ENCODE data around the gene FMN1. TPM values are rescaled to one million over a fixed set of nuclear protein-coding genes. Genes with fewer than 3 reads are reported as not detected.

The FMN1 gene
- polyA plus RNA-seq, 2 of the 4 experiments (the other 2 are of a cell fraction): 0.53 to 2.2 TPM

DNA sequence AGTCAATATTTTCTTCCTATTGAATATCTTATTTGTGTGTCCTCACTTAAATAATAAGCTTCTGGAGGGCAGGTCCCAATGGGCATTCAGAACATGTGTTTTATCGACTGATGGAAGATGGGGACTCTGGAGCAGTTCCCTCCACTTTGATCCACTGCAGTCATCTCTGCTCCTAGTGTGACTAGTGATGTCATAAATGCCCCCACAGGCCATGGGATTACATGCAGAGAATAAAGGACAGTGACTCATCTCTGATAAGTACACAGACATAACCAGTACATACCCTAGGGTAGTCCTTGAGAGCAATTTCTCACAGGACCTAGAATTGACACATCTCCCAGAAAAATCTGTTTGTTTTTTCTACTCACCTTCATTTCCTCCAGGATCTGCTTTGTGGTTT lies 49.4 kb upstream of the FMN1 start:
- H3K27ac ChIP-seq: peak overlapping the region; percentile 58 to 74; a peak in 5 of 6 replicates
- 6% methylated on average over 1 of the region's 1 CpG for WGBS (ENCODE audit: missing lambda C conversion rate)
- ATAC-seq (peak; percentile 89 to 91), DNase-seq (ENCODE audit: low read depth in 1 of 2, low spot score in 1 of 2) (peak; percentile 86 to 92), FAIRE-seq (peak; percentile 51)
- peaks cover 39% of the 10 kb centered on the region for H3K4me1 ChIP-seq
- POLR2A ChIA-PET: no interaction called here
- no peak overlapping the region for H3K4me3 ChIP-seq
- H3K9me3 ChIP-seq: no peaks in the 10 kb centered on the region
- peak overlapping the region; percentile 50 for H3K4me2 ChIP-seq
- CTCF ChIA-PET: interaction anchor here (0.7 to 10.4 kb wide), 12 partner anchors 9 to 725 kb away, joined by 3 to 99 read pairs (median 4); no protein-coding TSS in a partner anchor
- no peak for TF ChIP-seq NFE2L2 (conservative IDR thresholded peaks at IDR 0.05; ENCODE audit: low read length)
- TF ChIP-seq JUN (IDR thresholded peaks at IDR 0.05): peak; percentile 70 to 88; a peak in 3 of 5 replicates
- TF ChIP-seq, protein P1, sequence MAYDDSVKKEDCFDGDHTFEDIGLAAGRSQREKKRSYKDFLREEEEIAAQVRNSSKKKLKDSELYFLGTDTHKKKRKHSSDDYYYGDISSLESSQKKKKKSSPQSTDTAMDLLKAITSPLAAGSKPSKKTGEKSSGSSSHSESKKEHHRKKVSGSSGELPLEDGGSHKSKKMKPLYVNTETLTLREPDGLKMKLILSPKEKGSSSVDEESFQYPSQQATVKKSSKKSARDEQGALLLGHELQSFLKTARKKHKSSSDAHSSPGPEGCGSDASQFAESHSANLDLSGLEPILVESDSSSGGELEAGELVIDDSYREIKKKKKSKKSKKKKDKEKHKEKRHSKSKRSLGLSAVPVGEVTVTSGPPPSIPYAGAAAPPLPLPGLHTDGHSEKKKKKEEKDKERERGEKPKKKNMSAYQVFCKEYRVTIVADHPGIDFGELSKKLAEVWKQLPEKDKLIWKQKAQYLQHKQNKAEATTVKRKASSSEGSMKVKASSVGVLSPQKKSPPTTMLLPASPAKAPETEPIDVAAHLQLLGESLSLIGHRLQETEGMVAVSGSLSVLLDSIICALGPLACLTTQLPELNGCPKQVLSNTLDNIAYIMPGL (CRISPR knock-in tag; IDR thresholded peaks at IDR 0.05; ENCODE audit: borderline replicate concordance): no peak
- TF ChIP-seq, protein P2, sequence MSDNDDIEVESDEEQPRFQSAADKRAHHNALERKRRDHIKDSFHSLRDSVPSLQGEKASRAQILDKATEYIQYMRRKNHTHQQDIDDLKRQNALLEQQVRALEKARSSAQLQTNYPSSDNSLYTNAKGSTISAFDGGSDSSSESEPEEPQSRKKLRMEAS (IDR thresholded peaks at IDR 0.05): peak; percentile 56
- TF ChIP-seq RFX5 (IDR thresholded peaks at IDR 0.05): no peak
- TF ChIP-seq CHD4 (IDR thresholded peaks at IDR 0.05; ENCODE audit: borderline replicate concordance): no peak
- peak; percentile 51; the same call in 1 of the 2 replicates for TF ChIP-seq GATA3 (IDR thresholded peaks at IDR 0.05; ENCODE audit: borderline replicate concordance)
- peak; percentile 91 for TF ChIP-seq FOSL2 (IDR thresholded peaks at IDR 0.05)
- TF ChIP-seq FOSL2 (CRISPR knock-in tag; IDR thresholded peaks at IDR 0.05): peak; percentile 92
- peak; percentile 88 for TF ChIP-seq JUNB (IDR thresholded peaks at IDR 0.05)
- no peak for TF ChIP-seq MYC (IDR thresholded peaks at IDR 0.05; ENCODE audit: borderline replicate concordance, low read length)
- TF ChIP-seq, protein P3, sequence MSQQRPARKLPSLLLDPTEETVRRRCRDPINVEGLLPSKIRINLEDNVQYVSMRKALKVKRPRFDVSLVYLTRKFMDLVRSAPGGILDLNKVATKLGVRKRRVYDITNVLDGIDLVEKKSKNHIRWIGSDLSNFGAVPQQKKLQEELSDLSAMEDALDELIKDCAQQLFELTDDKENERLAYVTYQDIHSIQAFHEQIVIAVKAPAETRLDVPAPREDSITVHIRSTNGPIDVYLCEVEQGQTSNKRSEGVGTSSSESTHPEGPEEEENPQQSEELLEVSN (IDR thresholded peaks at IDR 0.05; ENCODE audit: borderline replicate concordance, low read depth): peak; percentile 56; the same call in 1 of the 2 replicates
- TF ChIP-seq SMC3 (IDR thresholded peaks at IDR 0.05): peak; percentile 14; the same call in 1 of the 3 replicates
- TF ChIP-seq CEBPB (IDR thresholded peaks at IDR 0.05): peak in 1 of 2 experiments; percentile 38; a peak in 1 of 4 replicates
- TF ChIP-seq EP300 (IDR thresholded peaks at IDR 0.05): peak; percentile 64 to 73; a peak in 2 of 5 replicates

DNA sequence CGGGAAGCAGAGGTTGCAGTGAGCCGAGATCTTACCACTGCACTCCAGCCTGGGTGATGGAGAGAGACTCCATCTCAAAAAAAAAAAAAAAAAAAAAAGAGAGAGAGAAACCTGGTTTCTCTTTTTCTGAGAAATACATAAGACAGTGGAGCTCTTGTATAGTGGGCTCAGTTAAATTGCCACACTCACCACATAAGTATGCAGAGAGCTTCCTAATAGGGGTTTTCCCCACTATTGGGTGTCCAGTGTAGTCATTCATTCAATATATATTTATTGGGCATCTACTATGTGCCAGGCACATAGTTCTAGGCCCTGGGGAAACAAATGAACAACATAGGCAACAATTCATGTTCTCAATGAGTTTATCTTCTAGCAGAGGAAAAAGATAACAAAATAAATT lies 48.9 kb upstream of the FMN1 start:
- Histone ChIP-seq H3K4me3 (no peak overlapping the region), H3K4me2 (peak overlapping the region; percentile 50), H3K27ac (peak overlapping the region; percentile 39 to 65; a peak in 5 of 6 replicates), H3K4me1 (peaks cover 39% of the 10 kb centered on the region), H3K9me3 (no peaks in the 10 kb centered on the region)
- ATAC-seq (peak; percentile 20 to 43; a peak in 4 of 6 replicates), DNase-seq (ENCODE audit: low read depth in 1 of 2, low spot score in 1 of 2) (peak in 1 of 2 experiments; percentile 18), FAIRE-seq (no peak)
- CTCF ChIA-PET: interaction anchor here (0.7 to 10.4 kb wide), 18 partner anchors 9 to 726 kb away, joined by 3 to 99 read pairs (median 3); no protein-coding TSS in a partner anchor
- POLR2A ChIA-PET: interaction anchor here (0.9 kb wide), 1 partner anchor 49 kb away, joined by 3 read pairs; no protein-coding TSS in a partner anchor
- TF ChIP-seq, protein P4, sequence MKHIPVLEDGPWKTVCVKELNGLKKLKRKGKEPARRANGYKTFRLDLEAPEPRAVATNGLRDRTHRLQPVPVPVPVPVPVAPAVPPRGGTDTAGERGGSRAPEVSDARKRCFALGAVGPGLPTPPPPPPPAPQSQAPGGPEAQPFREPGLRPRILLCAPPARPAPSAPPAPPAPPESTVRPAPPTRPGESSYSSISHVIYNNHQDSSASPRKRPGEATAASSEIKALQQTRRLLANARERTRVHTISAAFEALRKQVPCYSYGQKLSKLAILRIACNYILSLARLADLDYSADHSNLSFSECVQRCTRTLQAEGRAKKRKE (CRISPR knock-in tag; IDR thresholded peaks at IDR 0.05; ENCODE audit: low read depth): no peak
- WGBS (ENCODE audit: missing lambda C conversion rate): 94% methylated on average over 2 of the region's 2 CpGs

DNA sequence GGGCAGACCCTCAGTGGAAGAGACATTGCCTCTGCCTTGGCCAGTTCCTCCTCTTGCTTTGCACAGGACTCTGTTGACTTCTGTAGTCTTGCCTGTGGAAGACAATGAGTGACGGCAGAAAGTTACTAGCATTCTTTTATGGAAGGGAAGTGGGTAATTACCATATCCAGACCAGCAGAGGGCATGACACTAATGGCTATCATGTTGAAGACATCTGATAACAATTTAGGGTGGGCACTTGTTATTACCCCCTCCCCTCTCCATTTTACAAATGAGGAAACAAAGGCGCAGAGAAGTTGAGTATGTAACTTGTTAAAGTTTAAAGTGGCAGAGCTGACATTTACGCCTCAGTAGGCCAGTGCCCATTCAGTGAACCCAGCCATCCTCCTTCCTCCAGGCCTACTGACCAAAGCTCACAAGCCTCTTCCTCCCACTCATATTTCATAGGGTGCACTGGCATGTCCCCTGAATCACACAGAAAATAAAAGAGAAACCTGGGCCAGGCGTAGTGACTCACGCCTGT lies 48.2 kb upstream of the FMN1 start:
- H3K9me3 ChIP-seq: no peaks in the 10 kb centered on the region
- ChIA-PET CTCF (interaction anchor here (1.0 to 10.4 kb wide), 18 partner anchors 8 to 505 kb away, joined by 3 to 99 read pairs (median 4); no protein-coding TSS in a partner anchor), POLR2A (interaction anchor here (0.9 kb wide), 1 partner anchor 49 kb away, joined by 3 read pairs; no protein-coding TSS in a partner anchor)
- TF ChIP-seq SMC3 (IDR thresholded peaks at IDR 0.05): peak; percentile 51
- TF ChIP-seq RAD21 (conservative IDR thresholded peaks at IDR 0.05 in 1 of 2, IDR thresholded peaks at IDR 0.05 in 1 of 2): peak; percentile 48 to 50; a peak in 3 of 5 replicates
- TF ChIP-seq JUN (IDR thresholded peaks at IDR 0.05): no peak
- TF ChIP-seq, protein P5, sequence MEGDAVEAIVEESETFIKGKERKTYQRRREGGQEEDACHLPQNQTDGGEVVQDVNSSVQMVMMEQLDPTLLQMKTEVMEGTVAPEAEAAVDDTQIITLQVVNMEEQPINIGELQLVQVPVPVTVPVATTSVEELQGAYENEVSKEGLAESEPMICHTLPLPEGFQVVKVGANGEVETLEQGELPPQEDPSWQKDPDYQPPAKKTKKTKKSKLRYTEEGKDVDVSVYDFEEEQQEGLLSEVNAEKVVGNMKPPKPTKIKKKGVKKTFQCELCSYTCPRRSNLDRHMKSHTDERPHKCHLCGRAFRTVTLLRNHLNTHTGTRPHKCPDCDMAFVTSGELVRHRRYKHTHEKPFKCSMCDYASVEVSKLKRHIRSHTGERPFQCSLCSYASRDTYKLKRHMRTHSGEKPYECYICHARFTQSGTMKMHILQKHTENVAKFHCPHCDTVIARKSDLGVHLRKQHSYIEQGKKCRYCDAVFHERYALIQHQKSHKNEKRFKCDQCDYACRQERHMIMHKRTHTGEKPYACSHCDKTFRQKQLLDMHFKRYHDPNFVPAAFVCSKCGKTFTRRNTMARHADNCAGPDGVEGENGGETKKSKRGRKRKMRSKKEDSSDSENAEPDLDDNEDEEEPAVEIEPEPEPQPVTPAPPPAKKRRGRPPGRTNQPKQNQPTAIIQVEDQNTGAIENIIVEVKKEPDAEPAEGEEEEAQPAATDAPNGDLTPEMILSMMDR (IDR thresholded peaks at IDR 0.05): peak; percentile 41
- TF ChIP-seq BHLHE40 (IDR thresholded peaks at IDR 0.05; ENCODE audit: low read depth, low read length): no peak
- TF ChIP-seq RCOR1 (IDR thresholded peaks at IDR 0.05; ENCODE audit: low read depth, low read length): no peak
- H3K4me1 ChIP-seq: peaks cover 39% of the 10 kb centered on the region
- DNase-seq (ENCODE audit: low read depth in 1 of 2, low spot score in 1 of 2) (peak in 1 of 2 experiments; percentile 48), FAIRE-seq (peak; percentile 93), ATAC-seq (peak in 1 of 2 experiments; percentile 42; a peak in 2 of 6 replicates)
- H3K4me3 ChIP-seq: no peak overlapping the region
- 85% methylated on average over 5 of the region's 5 CpGs for WGBS (ENCODE audit: missing lambda C conversion rate)
- peak overlapping the region; percentile 39 to 65; a peak in 5 of 6 replicates for H3K27ac ChIP-seq
- H3K4me2 ChIP-seq: peak overlapping the region; percentile 50

All from A549 (cell line).